Calu3 (cell line): Measurements from ENCODE around the gene CCER1. TPM values are rescaled to one million over a fixed set of nuclear protein-coding genes. Genes with fewer than 3 reads are reported as not detected.
A peak's percentile ranks its signal among the peaks of the same experiment; 100 is the strongest.

Experiments
- BruUV-seq: library from RNA; stranded (reverse); fragments of 400-500 nt; replicated peaks from 2 replicates; lab custom pipeline; 2021; lab: Mats Ljungman, UMichigan
- CTCF ChIA-PET: fragments of 300-600 bp; sonication (Branson Sonifier 250); formaldehyde crosslinking; loops from one replicate; lab custom pipeline; 2022; ENCODE audit warnings: antibody characterized with exemption; lab: Charles Lee
- DNase-seq: peaks from one replicate; pipeline ENCODE4 v3.0.0; 2022
- H3K27ac Mint-ChIP-seq: one replicate; pipeline ENCODE4 v1.8.0; 2022; ENCODE audit warnings: mixed read lengths; ENCODE audit not compliant: unreplicated experiment
- H3K27me3 Mint-ChIP-seq: one replicate; pipeline ENCODE4 v1.8.0; 2022; ENCODE audit warnings: mixed read lengths; ENCODE audit not compliant: unreplicated experiment
- H3K36me3 Mint-ChIP-seq: one replicate; pipeline ENCODE4 v1.8.0; 2022; ENCODE audit warnings: mild to moderate bottlenecking, moderate library complexity, mixed read lengths; ENCODE audit not compliant: insufficient read depth, unreplicated experiment
- H3K4me1 Mint-ChIP-seq: one replicate; pipeline ENCODE4 v1.8.0; 2022; ENCODE audit warnings: mild to moderate bottlenecking, low read depth, mixed read lengths; ENCODE audit not compliant: unreplicated experiment
- H3K4me3 Mint-ChIP-seq: one replicate; pipeline ENCODE4 v1.8.0; 2022; ENCODE audit warnings: mild to moderate bottlenecking, low read depth, moderate library complexity, mixed read lengths; ENCODE audit not compliant: unreplicated experiment
- H3K9me3 Mint-ChIP-seq: one replicate; pipeline ENCODE4 v1.8.0; 2022; ENCODE audit warnings: low read depth, mixed read lengths; ENCODE audit not compliant: unreplicated experiment
- CTCF ChIP-seq: fragments of 200-600 bp; IDR thresholded peaks from one replicate; pipeline ENCODE4 v1.8.0; 2022; ENCODE audit warnings: antibody characterized with exemption; ENCODE audit not compliant: unreplicated experiment
- intact Hi-C: fragments of 100-400 bp; cut with micrococcal nuclease; formaldehyde crosslinking; loops from one replicate; pipeline ENCODE4 v1.10.0; 2022; ENCODE audit not compliant: unreplicated experiment
- total RNA-seq: library from RNA; stranded (reverse); gene quantifications from 2 replicates; pipeline ENCODE4 v1.2.3, GENCODE V29; 2022

The CCER1 gene
- total RNA-seq, 1 experiment from 2014 or later: not detected

DNA sequence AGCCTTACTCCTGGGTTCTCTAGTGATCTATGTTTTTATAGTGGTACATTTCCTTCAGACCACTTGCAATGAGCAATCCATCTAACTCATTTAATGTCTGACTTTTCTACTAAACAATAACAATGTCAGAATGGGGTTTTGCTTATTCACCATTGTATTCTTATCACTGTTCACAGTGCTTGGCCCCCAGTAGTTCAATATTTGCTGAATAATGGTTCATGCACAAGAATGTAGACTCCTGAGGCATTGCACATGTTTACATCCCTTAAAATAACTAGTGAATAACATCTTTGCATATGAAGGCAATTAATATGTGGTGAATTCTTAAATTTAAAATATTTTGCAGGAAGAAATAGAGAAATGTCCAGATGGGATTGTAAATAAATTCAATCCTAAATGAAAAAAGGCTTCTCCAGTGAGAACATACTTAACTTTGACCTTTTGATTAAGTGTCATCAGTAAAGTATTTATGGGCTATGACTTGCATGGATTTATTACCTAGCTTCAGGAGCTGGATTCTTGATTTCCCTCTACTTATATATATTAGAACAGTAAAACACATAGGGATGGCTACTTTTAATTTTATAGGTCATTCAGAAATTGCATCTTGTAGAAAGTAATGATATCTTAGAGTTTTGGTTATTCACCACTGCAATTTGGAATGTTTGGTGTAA lies 3.4 kb downstream of the CCER1 start:
- intact Hi-C loops: no loop called here
- CTCF ChIA-PET: no interaction called here
- Mint-ChIP-seq H3K27ac (no peak overlapping the region), H3K4me1 (no peaks in the 10 kb centered on the region), H3K27me3 (no peaks in the 10 kb centered on the region), H3K36me3 (no peaks in the 10 kb centered on the region), H3K9me3 (peaks cover 5% of the 10 kb centered on the region), H3K4me3 (no peak overlapping the region)
- TF ChIP-seq CTCF: no peak
- BruUV-seq: no TSS peak
- DNase-seq: no peak

DNA sequence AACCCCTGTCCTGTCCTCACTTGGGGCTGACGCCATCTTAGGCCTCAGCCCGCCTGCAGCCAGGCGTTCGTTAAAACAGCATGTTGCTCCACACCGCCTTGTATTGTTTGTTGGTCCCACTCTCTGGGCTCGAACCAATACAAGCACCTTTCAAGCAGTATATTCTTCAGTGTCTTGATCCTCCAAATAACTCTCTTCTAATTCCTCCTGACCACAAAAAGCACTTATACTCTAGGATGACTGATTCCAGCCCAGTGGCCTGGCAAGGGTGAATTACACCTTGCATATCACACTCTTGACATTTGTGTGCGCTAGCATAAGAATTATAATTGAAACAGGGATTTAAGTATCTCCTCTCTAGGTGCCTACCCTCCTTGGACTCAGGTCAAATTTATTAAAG lies 7.1 kb downstream of the CCER1 start:
- no TSS peak for BruUV-seq
- no peak for TF ChIP-seq CTCF
- Mint-ChIP-seq H3K9me3 (no peaks in the 10 kb centered on the region), H3K27ac (no peak overlapping the region), H3K27me3 (no peaks in the 10 kb centered on the region), H3K4me1 (no peaks in the 10 kb centered on the region), H3K4me3 (no peak overlapping the region), H3K36me3 (no peaks in the 10 kb centered on the region)
- intact Hi-C loops: loop anchor here (10.0 kb wide), 1 partner anchor 1933 kb away; no protein-coding TSS in a partner anchor
- no peak for DNase-seq
- CTCF ChIA-PET: no interaction called here

- BruUV-seq: no TSS peak
- no peak for DNase-seq
- Mint-ChIP-seq H3K4me3 (no peak overlapping the region), H3K27me3 (no peaks in the 10 kb centered on the region), H3K27ac (no peak overlapping the region), H3K9me3 (no peaks in the 10 kb centered on the region), H3K36me3 (no peaks in the 10 kb centered on the region), H3K4me1 (no peaks in the 10 kb centered on the region)
- intact Hi-C loops: loop anchor here (1.0 to 10.0 kb wide), 3 partner anchors 14 to 1930 kb away; no protein-coding TSS in a partner anchor
- CTCF ChIA-PET: interaction anchor here (0.5 to 1.6 kb wide), 10 partner anchors 9 to 1951 kb away, joined by 3 to 17 read pairs (median 4); no protein-coding TSS in a partner anchor
- TF ChIP-seq CTCF: peak; percentile 55
These were observed 9.8 kb downstream of the CCER1 start for GRCh38 chr12:90945070-90945649.

- CTCF ChIA-PET: no interaction called here
- intact Hi-C loops: loop anchor here (5.0 to 10.0 kb wide), 3 partner anchors 86 to 1928 kb away; no protein-coding TSS in a partner anchor
- no peak for TF ChIP-seq CTCF
- H3K4me1 Mint-ChIP-seq: peaks cover 12% of the 10 kb centered on the region
- DNase-seq: no peak
- no peaks in the 10 kb centered on the region for H3K27me3 Mint-ChIP-seq
- BruUV-seq: no TSS peak
- no peaks in the 10 kb centered on the region for H3K36me3 Mint-ChIP-seq
- no peak overlapping the region for H3K27ac Mint-ChIP-seq
- H3K4me3 Mint-ChIP-seq: no peak overlapping the region
- no peaks in the 10 kb centered on the region for H3K9me3 Mint-ChIP-seq
These were observed 11.7 kb downstream of the CCER1 start for GRCh38 chr12:90943255-90943654.
